IMR-90 (cell line): ENCODE data around the gene LTBP2. TPM values are rescaled to one million over a fixed set of nuclear protein-coding genes. Genes with fewer than 3 reads are reported as not detected.

Experiments
- ATAC-seq: fragments of 200-7000 bp; cut with Tn5 transposase; 2 replicates; pipeline ENCODE4 v1.9.1; 2020; ENCODE audit warnings: low read depth, mild to moderate bottlenecking, moderate library complexity
- BruUV-seq: library from RNA; stranded (reverse); fragments of 400-500 nt; replicated peaks from 2 replicates; lab custom pipeline; 2021; lab: Mats Ljungman, UMichigan
- CTCF ChIA-PET: fragments of 300-600 bp; formaldehyde crosslinking; extraction: SDS; loops from one replicate; lab custom pipeline; 2021; ENCODE audit warnings: antibody characterized with exemption; lab: Yijun Ruan, JAX
- POLR2A ChIA-PET: fragments of 300-600 bp; sonication (Branson Sonifier 250); formaldehyde crosslinking; loops from one replicate; lab custom pipeline; 2022; ENCODE audit warnings: antibody characterized with exemption; ENCODE audit not compliant: unreplicated experiment; lab: Charles Lee
- DNase-seq: peaks from one replicate; pipeline ENCODE4 v3.0.0; 2013
- H2AFZ ChIP-seq: replicated peaks from 2 replicates; pipeline ENCODE3; 2013; ENCODE audit warnings: low read length, mild to moderate bottlenecking; ENCODE audit not compliant: poor library complexity
- H2AK5ac ChIP-seq: 2 replicates; pipeline ENCODE4 v1.6.1; 2013; ENCODE audit warnings: low read depth, low read length, inconsistent platforms
- H2AK9ac ChIP-seq: replicated peaks from 2 replicates; pipeline ENCODE3; 2013; ENCODE audit warnings: mild to moderate bottlenecking, low read depth, low read length, moderate library complexity; ENCODE audit not compliant: poor library complexity
- H2BK120ac ChIP-seq: 2 replicates; pipeline ENCODE4 v1.6.1; 2013; ENCODE audit warnings: low read depth, low read length, inconsistent platforms
- H2BK15ac ChIP-seq: 3 replicates; pipeline ENCODE4 v1.6.1; 2013; ENCODE audit warnings: low read depth, low read length, inconsistent platforms
- H2BK20ac ChIP-seq: 2 replicates; pipeline ENCODE4 v1.6.1; 2013; ENCODE audit warnings: low read depth, mild to moderate bottlenecking, inconsistent platforms, low read length, moderate library complexity
- H2BK5ac ChIP-seq: 2 replicates; pipeline ENCODE4 v1.6.1; 2013; ENCODE audit warnings: mild to moderate bottlenecking, low read depth, low read length, inconsistent platforms; ENCODE audit not compliant: poor library complexity, severe bottlenecking
- H3K14ac ChIP-seq: replicated peaks from 2 replicates; pipeline ENCODE4 v1.6.1; 2013; ENCODE audit warnings: low read depth, low read length, inconsistent platforms
- H3K18ac ChIP-seq: 2 replicates; pipeline ENCODE4 v1.6.1; 2013; ENCODE audit warnings: low read depth, low read length, control low read depth
- H3K23ac ChIP-seq: 2 replicates; pipeline ENCODE4 v1.6.1; 2013; ENCODE audit warnings: low read depth, low read length, inconsistent platforms
- H3K27ac ChIP-seq: 2 replicates; pipeline ENCODE4 v1.5.1; 2013; ENCODE audit warnings: mild to moderate bottlenecking, control low read depth, low read length; ENCODE audit not compliant: insufficient read depth
- H3K27me3 ChIP-seq: 2 replicates; pipeline ENCODE4 v1.6.1; 2013; ENCODE audit warnings: low read length; ENCODE audit not compliant: control insufficient read depth, insufficient read depth
- H3K36me3 ChIP-seq: 2 replicates; pipeline ENCODE4 v1.6.1; 2013; ENCODE audit warnings: low read length, mixed read lengths; ENCODE audit not compliant: control insufficient read depth, insufficient read depth
- H3K4ac ChIP-seq: 2 replicates; pipeline ENCODE4 v1.6.1; 2013; ENCODE audit warnings: low read depth, low read length, inconsistent platforms
- H3K4me1 ChIP-seq: 2 replicates; pipeline ENCODE4 v1.6.1; 2013; ENCODE audit warnings: low read length, mixed read lengths; ENCODE audit not compliant: control insufficient read depth, insufficient read depth
- H3K4me2 ChIP-seq: 2 replicates; pipeline ENCODE4 v1.6.1; 2013; ENCODE audit warnings: low read depth, mild to moderate bottlenecking, control low read depth, low read length, moderate library complexity
- H3K4me3 ChIP-seq: 2 replicates; pipeline ENCODE4 v1.5.1; 2013; ENCODE audit warnings: low read depth, mild to moderate bottlenecking, control low read depth, low read length, moderate library complexity; ENCODE audit not compliant: insufficient read depth
- H3K56ac ChIP-seq: 2 replicates; pipeline ENCODE4 v1.6.1; 2013; ENCODE audit warnings: low read length, inconsistent platforms; ENCODE audit not compliant: insufficient read depth; ENCODE audit errors: extremely low read depth
- H3K79me1 ChIP-seq, 2 experiments: 2 replicates each; pipeline ENCODE4 v1.6.1; 2013; ENCODE audit warnings: low read length in 2 of 2, inconsistent platforms in 1 of 2, low read depth in 1 of 2
- H3K9ac ChIP-seq: 2 replicates; pipeline ENCODE4 v1.6.1; 2013; ENCODE audit warnings: low read depth, low read length, control low read depth
- H3K9me1 ChIP-seq: 2 replicates; pipeline ENCODE4 v1.6.1; 2013; ENCODE audit warnings: low read length, inconsistent platforms; ENCODE audit not compliant: insufficient read depth
- H3K9me3 ChIP-seq: 2 replicates; pipeline ENCODE4 v1.6.1; 2013; ENCODE audit warnings: low read length; ENCODE audit not compliant: control insufficient read depth, insufficient read depth
- H4K20me1 ChIP-seq: 2 replicates; pipeline ENCODE4 v1.6.1; 2013; ENCODE audit warnings: low read length, inconsistent platforms; ENCODE audit not compliant: insufficient read depth
- H4K5ac ChIP-seq: 2 replicates; pipeline ENCODE4 v1.6.1; 2013; ENCODE audit warnings: mild to moderate bottlenecking, low read depth, low read length, control low read depth
- H4K8ac ChIP-seq, 2 experiments: 2 replicates each; pipeline ENCODE4 v1.6.1; 2013; ENCODE audit warnings: low read depth in 2 of 2, low read length in 2 of 2, control low read depth in 1 of 2, inconsistent platforms in 1 of 2
- H4K91ac ChIP-seq: 2 replicates; pipeline ENCODE4 v1.6.1; 2013; ENCODE audit warnings: low read depth, low read length, inconsistent platforms; ENCODE audit not compliant: insufficient read depth
- BHLHE40 ChIP-seq: fragments of 150-350 bp; IDR thresholded peaks from 2 replicates; pipeline ENCODE4 v1.6.1; 2016; ENCODE audit warnings: mild to moderate bottlenecking, low read depth, low read length
- CEBPB ChIP-seq: IDR thresholded peaks from 2 replicates; pipeline ENCODE4 v1.6.1; 2012; ENCODE audit warnings: low read depth, low read length, improper control_type of control experiment
- CHD1 ChIP-seq: IDR thresholded peaks from 2 replicates; pipeline ENCODE4 v1.6.1; 2012; ENCODE audit warnings: low read depth, low read length, improper control_type of control experiment
- CTCF ChIP-seq: conservative IDR thresholded peaks from 2 replicates; pipeline ENCODE4 v1.5.1; 2012; ENCODE audit warnings: mild to moderate bottlenecking, low read depth, low read length, improper control_type of control experiment
- ELK1 ChIP-seq: fragments of 150-350 bp; IDR thresholded peaks from 2 replicates; pipeline ENCODE4 v1.6.1; 2016; ENCODE audit warnings: low read depth, mild to moderate bottlenecking, low read length, moderate library complexity, borderline replicate concordance
- FOS ChIP-seq: fragments of 150-350 bp; IDR thresholded peaks from 2 replicates; pipeline ENCODE4 v1.6.1; 2016; ENCODE audit warnings: low read depth, low read length
- MAFK ChIP-seq: IDR thresholded peaks from 2 replicates; pipeline ENCODE4 v1.6.1; 2012; ENCODE audit warnings: low read depth, low read length, improper control_type of control experiment
- MXI1 ChIP-seq: IDR thresholded peaks from 2 replicates; pipeline ENCODE4 v1.6.1; 2012; ENCODE audit warnings: low read depth, mild to moderate bottlenecking, low read length, moderate library complexity, borderline replicate concordance
- NFE2L2 ChIP-seq: fragments of 150-350 bp; IDR thresholded peaks from 2 replicates; pipeline ENCODE4 v1.6.1; 2016; ENCODE audit warnings: low read depth, mild to moderate bottlenecking, low read length
- POLR2A ChIP-seq: IDR thresholded peaks from 2 replicates; pipeline ENCODE4 v1.6.1; 2012; ENCODE audit warnings: mild to moderate bottlenecking, low read depth, low read length
- RCOR1 ChIP-seq: IDR thresholded peaks from 2 replicates; pipeline ENCODE4 v1.6.1; 2012; ENCODE audit warnings: mild to moderate bottlenecking, low read length, improper control_type of control experiment; ENCODE audit not compliant: insufficient replicate concordance
- RFX5 ChIP-seq: IDR thresholded peaks from 2 replicates; pipeline ENCODE4 v1.8.0; 2012; ENCODE audit warnings: low read depth, mild to moderate bottlenecking, low read length, moderate library complexity
- SMC3 ChIP-seq: fragments of 150-350 bp; IDR thresholded peaks from 2 replicates; pipeline ENCODE4 v1.6.1; 2016; ENCODE audit warnings: low read depth, mild to moderate bottlenecking, antibody characterized with exemption, low read length, moderate library complexity
- USF2 ChIP-seq: fragments of 150-350 bp; IDR thresholded peaks from 2 replicates; pipeline ENCODE4 v1.6.1; 2017; ENCODE audit warnings: mild to moderate bottlenecking, antibody characterized with exemption, low read length, low read depth
- WGBS, 2 experiments: methylation state at CpG; one replicate each; pipeline versions ENCODE4 v1.1.5 to v1.1.7; 2013; ENCODE audit warnings: missing lambda C conversion rate in 2 of 2; ENCODE audit not compliant: insufficient read length in 1 of 2; ENCODE audit errors: extremely low coverage in 2 of 2; 5-methylcytosine and 5-hydroxymethylcytosine counted together
- dilution Hi-C: fragments of 300-500 bp; cut with HindIII; formaldehyde crosslinking; loops from one replicate; pipeline ENCODE4 v1.14.3; 2018; ENCODE audit warnings: low sequenced_read_pairs; ENCODE audit not compliant: unreplicated experiment
- in situ Hi-C: fragments of 300-500 bp; cut with MboI; formaldehyde crosslinking; loops from 3 replicates; pipeline ENCODE4 v1.14.3; 2019; ENCODE audit warnings: low sequenced_read_pairs, inconsistent platforms, mixed read lengths
- intact Hi-C: fragments of 100-400 bp; cut with micrococcal nuclease; formaldehyde crosslinking; loops from 2 replicates; pipeline ENCODE4 v1.10.0; 2022
- polyA plus RNA-seq, 3 experiments: library from polyadenylated mRNA; depleted of rRNA; stranded (reverse); fragments of >200 nt; gene quantifications; 2 replicates each; pipeline ENCODE4 v1.2.3, GENCODE V29; 2012; ENCODE audit warnings: low replicate concordance in 1 of 3
- total RNA-seq: library from RNA; depleted of rRNA; stranded (reverse); fragments of >200 nt; gene quantifications from 2 replicates; pipeline ENCODE4 v1.2.3, GENCODE V29; 2012

The LTBP2 gene
- total and polyA plus RNA-seq, 2 of the 4 experiments (the other 2 are of a cell fraction), result 23.8 to 79.3 TPM

GRCh38 chr14:74468513-74468912 is 143.5 kb downstream of the LTBP2 start:
- H2AK9ac ChIP-seq, result no peak overlapping the region
- DNase-seq (no peak), ATAC-seq (no peak)
- in situ Hi-C loops, result no loop called here
- H4K91ac ChIP-seq, result no peak overlapping the region
- CTCF ChIA-PET, result no interaction called here
- dilution Hi-C loops, result no loop called here
- no peak overlapping the region for H2BK15ac ChIP-seq
- no peaks in the 10 kb centered on the region for H3K4me1 ChIP-seq
- no peaks in the 10 kb centered on the region for H3K36me3 ChIP-seq
- TF ChIP-seq ELK1 (no peak), USF2 (no peak), FOS (no peak), POLR2A (no peak), RFX5 (no peak), SMC3 (no peak), NFE2L2 (no peak), CEBPB (no peak), MXI1 (no peak), CHD1 (no peak), BHLHE40 (no peak), CTCF (no peak), RCOR1 (no peak), MAFK (no peak)
- POLR2A ChIA-PET, result no interaction called here
- H3K27ac ChIP-seq, result no peak overlapping the region
- H3K23ac ChIP-seq, result no peak overlapping the region
- no peak overlapping the region for H2BK120ac ChIP-seq
- no peak overlapping the region for H4K8ac ChIP-seq
- H3K27me3 ChIP-seq, result peaks cover 42% of the 10 kb centered on the region
- H3K9me1 ChIP-seq, result peaks cover 3% of the 10 kb centered on the region; the same call in 1 of the 2 replicates
- H2BK20ac ChIP-seq, result no peak overlapping the region
- intact Hi-C loops, result no loop called here
- H4K5ac ChIP-seq, result no peak overlapping the region
- no peak overlapping the region for H3K4me2 ChIP-seq
- BruUV-seq, result no TSS peak
- H2BK5ac ChIP-seq, result no peak overlapping the region
- H3K14ac ChIP-seq, result no peak overlapping the region
- no peaks in the 10 kb centered on the region for H3K9me3 ChIP-seq
- no peak overlapping the region for H3K56ac ChIP-seq
- no peak overlapping the region for H3K4ac ChIP-seq
- no peak overlapping the region for H2AK5ac ChIP-seq
- H4K20me1 ChIP-seq, result no peaks in the 10 kb centered on the region
- no peaks in the 10 kb centered on the region for H3K79me1 ChIP-seq
- no peak overlapping the region for H3K18ac ChIP-seq
- no peak overlapping the region for H2AFZ ChIP-seq
- no peak overlapping the region for H3K9ac ChIP-seq
- WGBS, 2 experiments, result 62% methylated on average over 3 of the region's 3 CpGs; no CpG with 5 or more reads in 1 of the 2 experiments
- no peak overlapping the region for H3K4me3 ChIP-seq
